ENCODE measurements around the gene RSPH4A.
A peak's percentile ranks its signal among the peaks of the same experiment; 100 is the strongest.
"Not testable (repeated sequence)": the region's sequence is repeated elsewhere in the genome, so short reads cannot be mapped to it uniquely, and the experiment has no call there.

RSPH4A gene

DNA sequence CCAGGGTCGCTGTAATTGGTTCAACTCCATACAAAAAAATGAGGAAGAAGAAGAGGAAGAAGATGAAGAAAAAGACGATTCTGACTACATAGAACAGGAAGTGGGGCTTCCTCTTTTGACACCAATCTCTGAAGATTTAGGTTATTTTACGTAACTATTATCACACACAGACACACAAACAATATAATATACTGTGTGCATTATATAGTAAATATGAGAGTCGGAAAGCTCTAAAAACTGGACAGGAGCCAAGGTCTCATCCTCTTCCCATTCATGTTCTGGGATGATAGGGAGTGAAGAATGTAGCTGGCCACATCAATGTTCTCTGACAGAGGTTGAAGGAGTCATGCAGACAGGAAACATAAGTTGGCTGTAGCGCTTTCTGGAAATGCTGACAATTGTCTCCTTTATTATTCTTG is 13.3 kb downstream of the RSPH4A start:
- no peak for DNase-seq (ENCODE audit: low spot score)

DNA sequence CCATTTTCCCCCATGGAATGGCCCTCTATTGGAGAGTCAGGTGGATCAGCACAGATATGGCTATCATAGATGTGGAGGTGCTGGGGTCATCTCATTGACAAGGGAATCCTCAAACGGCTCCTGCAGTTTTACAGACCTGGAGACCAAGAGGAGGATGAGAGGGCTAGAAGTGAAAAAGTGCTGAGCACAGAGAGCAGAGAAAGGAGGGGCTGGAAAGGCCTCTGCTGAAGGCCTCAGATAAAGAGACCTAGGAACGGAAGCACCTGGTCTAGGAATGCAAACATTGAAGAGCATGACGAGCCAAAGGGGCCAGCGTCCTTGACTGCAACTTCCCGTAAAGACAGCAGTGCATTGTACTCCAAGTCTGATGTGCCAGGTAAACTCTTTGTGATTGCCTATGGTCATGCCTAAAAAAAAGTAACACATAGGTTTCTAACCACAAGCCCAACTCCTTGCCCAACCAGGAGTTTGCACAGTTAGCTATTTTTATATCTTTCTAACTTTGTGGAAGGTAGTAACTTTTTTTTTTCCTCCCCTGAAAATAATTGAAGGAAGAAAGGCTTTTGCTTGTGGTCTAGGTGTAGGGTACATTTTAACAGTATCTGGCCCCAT is 15.2 kb downstream of the RSPH4A start:
- DNase-seq (ENCODE audit: low spot score) = no peak

DNA sequence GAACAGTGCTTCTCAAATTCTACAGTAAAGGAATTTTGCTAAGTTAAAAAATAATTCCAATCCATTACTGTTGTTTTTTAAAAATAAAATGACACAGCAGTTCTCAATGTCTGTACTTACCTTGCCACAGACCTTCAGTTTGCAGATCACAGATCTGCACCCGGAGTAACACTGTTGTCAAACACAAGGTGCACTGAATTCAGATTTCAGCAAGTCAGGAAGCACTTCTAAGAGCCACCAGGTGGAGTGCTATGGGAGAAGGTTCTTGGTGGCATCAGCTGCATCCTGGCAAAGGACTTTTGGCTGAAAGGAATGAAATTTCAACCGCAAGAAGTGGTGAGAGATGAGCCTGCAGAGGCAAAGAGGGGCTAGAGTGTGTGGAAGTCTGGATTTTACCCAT is 17.4 kb downstream of the RSPH4A start:
- DNase-seq (ENCODE audit: low spot score) = peak; percentile 35

DNA sequence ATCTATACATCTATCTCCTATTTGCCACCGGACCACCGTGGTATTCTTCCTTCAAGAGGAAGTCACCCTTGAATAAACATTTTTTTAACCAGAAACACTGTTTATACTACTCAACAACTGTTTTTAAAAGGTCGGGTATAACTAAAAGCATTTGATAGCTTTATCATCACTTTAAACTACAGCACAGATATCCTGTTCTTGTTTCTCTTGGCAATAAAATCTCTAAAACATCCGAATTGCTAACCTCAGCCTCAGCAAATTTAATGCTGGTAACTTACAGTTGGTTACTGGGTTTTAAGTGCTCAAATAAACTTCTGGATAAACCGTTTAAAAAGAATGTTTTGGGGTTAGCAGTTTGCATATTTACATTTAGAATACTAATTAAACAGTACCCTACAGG is 31.9 kb downstream of the RSPH4A start:
- DNase-seq (ENCODE audit: low spot score) = no peak

DNA sequence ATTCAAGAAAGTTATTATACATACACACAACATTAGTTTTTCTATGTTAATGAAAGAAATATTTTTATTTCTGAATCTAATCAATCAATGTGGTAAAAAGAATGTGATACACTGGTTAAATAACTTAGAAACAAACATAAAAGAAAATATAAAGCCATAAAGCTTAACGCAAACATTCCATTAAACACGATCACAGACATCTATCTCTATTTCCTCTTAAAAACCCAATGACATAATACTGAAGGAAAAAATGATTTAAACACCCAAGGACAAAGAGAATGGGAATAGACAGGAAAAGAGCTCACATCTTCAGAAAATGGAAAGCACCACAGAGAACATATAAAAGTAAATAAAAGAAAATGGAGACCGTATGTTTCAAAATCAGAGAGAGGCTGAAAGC is 32.9 kb downstream of the RSPH4A start:
- no peak for DNase-seq (ENCODE audit: low spot score)

DNA sequence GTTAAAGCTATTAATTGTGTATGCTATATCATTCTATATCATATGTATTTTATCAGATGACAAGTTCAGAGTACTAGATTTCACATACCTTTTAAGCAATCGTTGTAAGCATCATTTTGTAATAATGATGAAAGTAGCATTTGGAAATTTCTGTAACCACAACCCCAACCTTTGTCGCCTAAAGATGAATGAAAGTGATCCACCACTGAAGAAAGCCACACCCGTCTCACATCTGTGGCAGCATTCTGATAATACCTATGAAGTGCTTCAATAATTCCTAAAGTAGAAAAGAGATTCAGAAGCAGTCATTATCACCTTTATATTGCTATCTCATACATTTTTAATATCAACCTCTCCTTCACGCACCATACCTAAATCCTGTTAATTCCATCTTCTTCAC is 35.6 kb downstream of the RSPH4A start:
- DNase-seq (ENCODE audit: low spot score) = no peak

DNA sequence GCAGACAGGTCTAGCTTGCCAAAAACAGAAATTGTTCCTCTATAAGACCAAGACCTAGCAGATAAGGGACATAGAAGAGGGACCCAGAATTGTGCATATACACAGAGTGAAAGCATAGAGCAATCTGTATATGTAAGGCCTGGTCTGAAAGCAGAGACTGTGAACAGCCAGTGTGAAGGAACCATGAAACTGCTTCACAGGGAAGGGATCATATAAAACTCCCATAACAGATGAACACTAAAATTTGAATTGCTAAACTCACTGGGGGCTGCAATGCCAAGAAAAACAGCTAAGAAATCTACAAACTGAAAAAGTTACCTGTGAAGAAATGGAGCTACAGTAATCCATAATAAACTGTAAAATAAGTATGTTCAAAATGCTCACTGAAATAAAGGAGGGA is 45.3 kb downstream of the RSPH4A start:
- no peak for DNase-seq (ENCODE audit: low spot score)

DNA sequence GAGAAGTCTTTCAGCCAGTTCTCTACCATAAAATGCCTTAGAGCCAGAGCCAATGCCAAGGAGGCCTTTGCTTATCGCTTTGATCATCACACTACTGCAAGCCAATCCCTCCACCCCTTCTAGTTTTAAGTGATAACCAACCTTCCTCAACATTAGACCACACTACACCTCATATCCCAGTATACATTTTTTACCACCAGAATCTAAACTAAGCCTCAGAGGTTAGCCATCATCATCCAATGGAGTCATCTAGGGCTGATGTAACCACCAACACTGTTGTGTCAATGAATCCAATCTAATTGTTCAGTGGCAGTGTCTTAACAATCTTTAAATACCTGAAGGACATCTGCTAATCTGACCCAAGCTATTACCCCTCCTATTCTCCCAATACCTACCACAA is 45.9 kb downstream of the RSPH4A start:
- no peak for DNase-seq (ENCODE audit: low spot score)

DNA sequence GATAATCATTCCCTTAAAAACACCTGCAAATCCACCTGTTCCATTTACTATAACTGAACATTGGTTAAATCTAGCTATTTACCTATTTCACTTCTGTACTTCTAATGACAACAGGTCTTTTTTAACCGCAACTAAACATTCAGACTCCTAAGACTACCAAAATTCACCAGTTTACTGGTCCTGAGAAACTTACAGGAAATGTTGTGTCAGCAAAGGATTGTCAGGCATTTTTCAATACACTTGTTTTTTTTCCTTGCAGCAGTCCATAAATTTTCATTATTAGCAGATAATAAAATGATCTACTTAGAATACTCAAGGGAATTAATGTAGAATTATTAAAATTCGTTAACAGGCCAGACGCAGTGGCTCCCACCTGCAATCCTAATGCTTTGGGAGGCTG is 47.0 kb downstream of the RSPH4A start:
- DNase-seq (ENCODE audit: low spot score) = no peak

DNA sequence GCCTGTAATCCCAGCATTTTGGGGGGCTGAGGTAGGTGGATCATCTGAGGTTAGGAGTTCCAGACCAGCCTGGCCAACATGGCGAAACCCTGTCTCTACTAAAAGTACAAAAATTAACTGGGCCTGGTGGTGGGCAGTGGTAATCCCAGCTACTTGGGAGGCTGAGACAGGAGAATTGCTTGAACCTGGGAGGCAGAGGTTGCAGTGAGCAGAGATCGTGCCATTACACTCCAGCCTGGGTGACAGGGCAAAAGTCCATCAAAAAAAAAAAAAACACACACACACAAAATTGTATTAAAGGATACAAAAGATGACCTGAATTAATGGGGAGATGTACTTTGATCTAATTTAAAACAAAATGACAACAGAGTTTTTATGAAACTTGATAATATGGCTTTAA is 47.9 kb downstream of the RSPH4A start:
- DNase-seq (ENCODE audit: low spot score) = not testable (repeated sequence)

DNA sequence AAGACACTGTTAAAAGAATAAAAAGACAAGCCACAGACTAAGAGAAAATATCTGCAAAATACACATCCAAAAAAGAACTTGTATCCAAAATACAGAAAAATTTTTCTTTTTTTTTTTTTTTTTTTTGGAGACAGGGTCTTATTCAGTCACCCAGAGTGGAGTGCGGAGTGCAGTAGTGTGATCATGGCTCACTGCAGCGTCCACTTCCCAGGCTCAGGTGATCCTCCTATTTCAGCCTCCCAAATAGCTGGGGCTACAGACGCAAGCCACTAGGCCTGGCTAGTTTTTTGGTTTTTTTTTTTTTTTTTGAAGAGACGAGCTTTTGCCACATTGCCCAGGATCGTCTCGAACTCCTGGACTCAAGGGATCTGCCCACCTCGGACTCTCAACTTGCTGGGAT is 49.2 kb downstream of the RSPH4A start:
- DNase-seq (ENCODE audit: low spot score) = no peak

DNA sequence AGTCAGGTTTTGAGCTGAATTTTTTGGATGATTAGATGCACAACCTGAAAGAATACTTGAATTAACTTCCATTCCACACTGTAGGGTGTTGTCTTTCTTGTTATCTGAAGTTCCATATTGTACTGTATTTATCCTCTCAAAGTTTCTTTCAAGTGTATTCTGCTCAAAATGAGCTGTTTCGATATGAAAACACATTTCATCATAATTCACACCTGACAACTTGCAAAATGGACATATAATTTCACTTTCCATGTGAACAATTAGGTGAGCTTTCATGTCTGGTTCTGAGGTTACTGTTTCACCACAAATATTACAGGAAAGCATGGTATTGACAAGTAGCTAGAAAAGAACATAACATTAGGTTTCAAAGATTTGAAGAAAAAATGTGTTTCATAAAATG is 50.6 kb downstream of the RSPH4A start:
- DNase-seq (ENCODE audit: low spot score) = no peak

DNA sequence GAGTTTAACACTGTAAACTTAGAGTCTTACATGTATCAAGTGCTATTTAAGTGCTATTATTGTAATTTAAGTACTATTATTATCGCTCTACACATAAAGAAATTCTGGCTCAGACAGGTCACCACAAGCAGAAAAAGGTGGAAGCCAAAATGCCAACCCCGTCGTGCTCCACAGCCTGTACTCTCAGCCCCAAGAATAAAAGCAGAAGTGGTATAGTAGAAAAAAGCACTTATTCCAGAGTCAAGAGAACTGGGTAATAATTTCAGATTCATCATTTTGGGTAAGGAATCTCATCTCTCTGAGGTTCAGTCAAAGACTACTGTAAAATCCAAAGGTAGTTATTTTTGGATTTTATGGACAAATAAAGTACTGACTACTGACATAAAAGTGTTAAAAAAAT is 51.3 kb downstream of the RSPH4A start:
- no peak for DNase-seq (ENCODE audit: low spot score)

DNA sequence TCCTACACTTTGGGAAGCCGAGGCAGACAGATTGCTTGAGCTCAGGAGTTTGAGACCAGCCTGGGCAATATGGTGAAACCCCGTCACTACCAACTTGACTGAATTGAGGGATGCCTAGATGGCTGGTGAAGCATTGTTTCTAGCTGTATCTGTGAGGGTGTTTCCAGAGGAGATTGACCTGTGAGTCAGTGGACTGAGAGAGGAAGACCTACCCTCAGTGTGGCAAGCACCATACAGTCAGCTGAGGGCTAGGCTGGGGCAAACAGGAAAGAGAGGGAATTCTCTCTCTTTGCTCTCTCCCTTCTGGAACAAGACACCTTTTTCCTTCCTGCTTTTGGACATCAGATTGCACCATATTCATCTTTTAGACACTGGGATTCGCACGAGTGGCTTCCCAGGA is 56.0 kb downstream of the RSPH4A start:
- DNase-seq (ENCODE audit: low spot score) = no peak

DNA sequence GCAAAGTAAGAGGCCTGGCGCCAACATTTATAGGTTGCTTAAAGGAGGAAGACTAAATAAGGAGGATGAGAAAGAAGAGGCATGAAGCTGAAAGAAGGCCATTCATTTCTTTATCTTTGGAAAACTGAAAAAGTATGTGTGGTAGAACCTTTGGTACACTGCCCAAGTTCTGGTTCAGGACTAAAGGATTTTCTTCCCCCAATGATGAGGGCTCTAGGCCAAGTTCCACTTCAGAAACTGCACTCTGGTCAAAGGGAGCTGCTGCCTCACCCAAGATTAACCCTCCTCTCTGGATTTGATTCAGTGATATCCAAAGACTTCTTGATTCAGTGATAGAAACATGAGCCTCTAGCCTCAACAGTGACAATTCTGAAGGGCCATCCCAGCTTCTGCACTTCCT is 59.7 kb downstream of the RSPH4A start:
- no peak for DNase-seq (ENCODE audit: low spot score)

DNA sequence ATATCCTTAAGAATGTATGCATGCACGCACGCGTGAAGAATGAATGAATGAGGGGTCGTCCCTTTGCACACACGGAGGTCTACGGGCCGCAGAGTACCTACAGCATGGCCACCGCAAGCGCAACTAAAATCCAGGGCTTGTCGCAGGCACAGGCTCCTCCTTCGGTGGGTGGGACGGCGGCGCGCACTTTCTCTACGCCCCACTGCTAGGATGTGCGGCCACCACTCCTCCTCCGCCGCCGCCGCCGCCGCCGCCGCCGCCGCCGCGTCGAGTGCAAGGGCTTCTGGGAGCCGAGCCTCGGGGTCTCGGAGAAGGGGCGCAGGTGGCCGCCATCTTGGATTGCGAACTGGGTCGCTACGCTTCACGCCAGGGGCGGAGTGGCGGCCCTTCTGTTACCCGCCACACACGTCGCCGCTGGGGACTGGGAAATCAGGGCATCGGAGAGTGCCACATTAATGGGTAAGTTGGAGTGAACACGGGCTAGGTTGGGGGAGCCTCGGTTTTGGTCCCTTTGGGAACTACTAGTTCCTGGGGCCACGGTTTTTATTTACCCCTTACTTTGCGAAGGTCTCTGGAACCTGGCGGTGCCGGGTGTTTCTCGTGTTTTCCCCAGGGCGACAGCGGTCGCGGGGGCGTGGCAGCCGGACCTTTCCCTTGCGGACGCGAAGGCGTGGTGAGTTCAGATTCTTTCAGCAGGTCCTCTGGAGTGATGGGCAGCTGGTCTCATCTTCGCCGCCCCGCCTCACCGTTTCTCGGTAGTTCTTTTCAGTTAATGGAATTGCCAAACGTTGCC is 64.8 kb downstream of the RSPH4A start, which contains the start of gene KPNA5:
KPNA5 (plus strand) TSS at position 332 of the 793 bp plus-strand sequence; CDS start at position 456, 124 bp downstream.
- peak; percentile 92 for DNase-seq (ENCODE audit: low spot score)

DNA sequence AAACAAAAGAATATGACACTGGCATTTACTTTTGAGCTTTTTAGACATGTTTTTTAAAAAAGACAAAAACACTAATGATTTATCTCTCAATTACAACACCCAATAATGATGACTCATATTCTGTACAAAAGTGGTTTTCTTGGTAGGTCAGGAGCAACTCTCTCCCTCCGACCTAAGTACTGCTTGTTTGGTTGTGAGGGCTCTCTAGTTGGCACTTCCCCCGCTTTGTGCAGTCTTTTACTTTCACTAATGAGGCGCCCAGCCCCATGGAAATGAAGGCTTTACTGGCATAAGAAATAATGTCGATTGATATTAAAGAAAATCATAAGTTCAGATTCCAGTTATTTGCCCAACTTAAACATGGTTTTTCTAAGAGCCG is 66.0 kb downstream of the RSPH4A start:
- peak; percentile 33 for DNase-seq (ENCODE audit: low spot score)

Data from D341Med (cell line).